Dermis microvascular lymphatic vessel endothelial cell (primary cell): ENCODE data around the gene SMIM36. TPM values are rescaled to one million over a fixed set of nuclear protein-coding genes. Genes with fewer than 3 reads are reported as not detected.
A peak's percentile ranks its signal among the peaks of the same experiment; 100 is the strongest.
"Not testable (repeated sequence)": the region's sequence is repeated elsewhere in the genome, so short reads cannot be mapped to it uniquely, and the experiment has no call there.

Experiments
- DNase-seq, 2 donors: peaks; one replicate each; pipeline versions ENCODE4 v3.0.0 to v3.0.0-alpha.2; 2010; ENCODE audit warnings: low read depth in 2 of 2
- total RNA-seq: library from RNA; depleted of rRNA; stranded (reverse); fragments of >200 nt; gene quantifications from 2 replicates; pipeline ENCODE4 v1.2.1, GENCODE V29; 2014

Gene SMIM36
- total RNA-seq, 1 donor from 2014 or later = not detected

DNA sequence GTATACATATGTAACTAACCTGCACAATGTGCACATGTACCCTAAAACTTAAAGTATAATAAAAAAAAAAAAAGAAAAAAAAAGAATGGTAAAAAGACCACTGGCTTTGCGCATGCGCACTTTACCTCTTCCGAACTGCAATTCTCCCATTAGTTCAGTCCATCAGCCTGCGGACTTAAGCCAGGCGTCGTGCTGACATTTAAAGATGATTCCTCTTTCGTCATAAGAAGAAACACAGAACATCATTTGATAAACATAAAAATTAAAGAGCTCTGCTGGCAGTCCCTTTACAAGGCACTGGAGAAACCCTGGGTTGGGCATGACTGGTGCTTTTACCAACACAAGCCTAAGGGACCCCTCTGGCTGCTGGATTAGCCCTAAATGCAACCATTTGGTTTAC, 3.6 kb downstream of the SMIM36 start:
- not testable (repeated sequence) for DNase-seq

DNA sequence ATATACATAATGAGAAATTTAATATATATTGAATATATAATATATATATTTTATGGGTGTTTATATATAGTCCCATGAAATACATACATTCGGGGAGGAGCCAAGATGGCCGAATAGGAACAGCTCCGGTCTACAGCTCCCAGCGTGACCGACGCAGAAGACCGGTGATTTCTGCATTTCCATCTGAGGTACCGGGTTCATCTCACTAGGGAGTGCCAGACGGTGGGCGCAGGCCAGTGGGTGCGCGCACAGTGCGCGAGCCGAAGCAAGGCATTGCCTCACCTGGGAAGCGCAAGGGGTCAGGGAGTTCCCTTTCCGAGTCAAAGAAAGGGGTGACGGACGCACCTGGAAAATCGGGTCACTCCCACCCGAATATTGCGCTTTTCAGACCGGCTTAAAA, 9.6 kb downstream of the SMIM36 start:
- DNase-seq = not testable (repeated sequence)

DNA sequence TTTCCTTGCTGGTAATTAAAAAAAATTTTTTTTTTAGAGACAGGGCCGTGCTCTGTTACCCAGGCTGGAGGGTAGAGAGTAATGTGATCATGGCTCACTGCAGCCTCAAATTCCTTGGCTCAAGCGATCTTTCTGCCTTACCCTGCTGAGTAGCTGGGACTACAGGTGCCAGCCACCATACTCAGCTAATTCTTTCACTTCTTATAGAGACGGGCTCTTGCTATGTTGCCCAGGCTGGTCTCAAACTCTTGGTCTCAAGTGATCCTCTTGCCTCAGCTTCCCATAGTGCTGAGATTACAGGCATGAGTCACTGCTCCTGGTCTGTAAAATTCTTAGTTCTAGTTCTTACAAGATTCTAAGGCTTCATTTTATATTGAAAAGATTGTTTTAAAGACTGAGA, 11.1 kb downstream of the SMIM36 start:
- DNase-seq = no peak

- DNase-seq = no peak
Observed at GRCh38 chr17:55496094-55496881, 15.0 kb downstream of the SMIM36 start.

DNA sequence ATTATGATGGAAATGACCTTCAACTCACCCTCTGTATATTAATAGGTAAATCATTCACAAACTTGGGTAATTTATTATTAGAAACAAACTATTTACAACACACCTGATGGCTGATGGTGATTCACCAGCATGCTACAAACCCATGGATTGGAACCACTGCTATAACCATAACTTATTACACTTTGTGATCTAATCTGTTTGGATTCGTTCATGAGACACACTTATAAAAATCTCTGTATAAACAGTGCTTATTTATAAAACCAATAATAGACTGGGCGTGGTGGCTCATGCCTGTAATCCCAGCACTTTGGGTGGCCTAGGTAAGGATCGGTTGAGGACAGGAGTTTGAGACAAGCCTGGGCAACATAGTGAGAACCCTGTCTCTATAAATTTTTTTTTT, 16.0 kb downstream of the SMIM36 start:
- DNase-seq = no peak

GRCh38 chr17:55492781-55493341, 18.4 kb downstream of the SMIM36 start:
- DNase-seq = no peak

GRCh38 chr17:55490376-55490775, 20.9 kb downstream of the SMIM36 start:
- no peak for DNase-seq

DNA sequence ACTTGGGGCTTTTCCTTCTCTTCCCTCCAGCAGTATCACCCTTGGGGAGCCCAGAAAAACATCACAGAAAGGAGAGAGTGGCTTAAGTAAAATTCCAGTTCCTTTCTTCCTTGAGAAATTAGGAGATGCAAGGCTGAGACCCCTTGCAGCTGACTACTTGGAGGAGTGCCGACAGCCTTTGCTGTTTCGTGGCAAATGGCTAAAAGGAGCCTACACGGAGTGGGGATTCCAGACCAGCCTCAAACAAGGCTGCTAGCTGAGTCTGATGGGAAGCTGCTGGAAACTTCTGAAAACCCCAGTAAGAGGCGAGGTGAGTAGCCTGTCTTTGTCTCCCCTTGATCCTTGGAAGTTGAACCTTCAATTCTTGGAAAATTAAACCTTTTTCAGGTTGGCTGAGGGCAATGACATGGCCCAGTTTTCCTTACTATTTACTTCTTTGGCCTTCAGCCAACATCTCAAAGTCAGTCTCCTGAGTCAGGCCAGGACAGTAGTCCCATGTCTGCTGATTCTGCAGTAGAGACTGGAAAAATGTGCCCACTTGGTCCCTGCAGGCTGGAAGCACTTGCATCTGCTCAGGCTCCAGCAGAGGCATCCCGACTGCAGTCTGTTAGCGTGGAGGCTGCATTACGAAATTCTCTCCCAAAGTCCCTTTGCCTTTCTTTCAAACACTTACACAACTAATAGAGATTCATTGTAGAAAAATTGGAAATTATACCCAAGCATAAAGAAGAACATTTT, 23.4 kb downstream of the SMIM36 start:
- no peak for DNase-seq

DNA sequence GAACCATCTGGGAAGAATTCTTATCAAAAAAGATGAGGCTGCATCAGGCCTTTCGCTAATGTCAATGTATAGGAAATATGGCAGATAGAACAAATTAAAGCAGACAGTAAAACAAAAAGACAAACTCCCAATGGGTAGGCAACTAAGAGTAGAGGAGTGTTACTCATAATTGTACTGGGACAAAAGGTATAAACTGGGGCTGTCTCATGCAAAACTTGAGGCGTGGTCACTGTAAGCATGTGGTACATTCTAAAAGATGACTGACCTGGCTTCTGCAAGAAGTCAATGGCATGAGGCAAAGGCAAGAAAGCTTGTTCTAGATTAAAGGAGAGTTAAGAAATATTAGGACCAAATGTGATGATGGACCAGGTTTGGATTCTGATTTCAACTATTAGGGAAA, 26.7 kb downstream of the SMIM36 start:
- no peak for DNase-seq

DNA sequence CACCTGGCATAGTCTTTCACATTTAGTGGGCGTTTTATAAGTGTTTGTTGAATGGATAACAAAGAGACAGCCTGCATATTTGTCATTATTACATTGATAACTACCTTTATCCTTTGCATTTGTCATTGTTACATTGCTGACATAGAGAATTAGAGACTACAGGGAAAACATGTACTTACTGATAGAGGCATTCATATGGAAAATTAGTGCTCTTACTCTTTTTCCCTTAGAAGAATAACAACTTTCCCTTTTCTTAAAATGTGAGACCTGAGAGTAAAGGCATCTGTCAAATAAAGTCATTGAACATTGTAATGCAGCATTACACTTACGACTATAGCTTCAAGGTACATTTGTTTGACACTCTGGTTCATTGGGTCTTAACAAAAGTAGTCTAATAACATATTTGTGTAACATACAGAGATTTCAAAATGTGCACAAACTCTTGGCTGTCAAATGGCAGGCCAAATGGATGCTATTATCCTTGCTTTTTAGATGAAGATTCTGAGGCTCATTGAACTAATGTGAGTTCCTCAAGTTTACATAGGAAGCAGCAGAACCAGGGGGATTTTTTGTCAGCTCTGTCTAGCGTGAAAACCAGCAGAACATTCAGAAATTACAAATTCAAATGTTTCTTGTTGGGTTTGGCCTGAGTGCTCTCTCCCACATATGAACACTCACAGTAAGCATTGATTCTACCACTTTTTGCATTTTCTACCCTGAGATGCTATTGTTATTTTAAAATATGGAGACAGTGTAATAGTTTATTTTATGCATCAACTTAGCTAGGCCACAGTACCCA, 28.5 kb downstream of the SMIM36 start:
- DNase-seq = no peak

- DNase-seq = no peak
Observed at GRCh38 chr17:55480631-55481315, 30.5 kb downstream of the SMIM36 start.

DNA sequence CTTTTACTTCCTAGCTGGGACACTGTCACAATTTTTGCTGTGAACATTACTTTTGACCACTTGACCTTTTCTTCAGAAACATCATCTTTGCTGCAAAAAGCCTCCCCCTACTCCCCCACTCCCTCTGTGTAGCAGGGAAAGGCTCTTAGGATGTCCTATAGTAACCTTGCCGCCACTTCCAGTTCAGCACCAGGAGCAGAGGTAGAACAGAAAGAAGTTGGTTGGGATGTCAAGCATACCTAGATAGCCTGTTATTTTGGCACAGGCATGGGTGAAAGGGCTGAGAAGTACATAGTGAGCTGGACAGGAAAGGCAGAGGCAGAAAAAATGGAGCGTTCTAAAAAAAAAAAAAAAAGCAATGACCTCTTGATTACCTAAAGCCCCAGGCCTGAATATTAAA, 31.3 kb downstream of the SMIM36 start:
- DNase-seq = no peak

- DNase-seq = no peak
Observed at GRCh38 chr17:55478971-55479370, 32.3 kb downstream of the SMIM36 start.

GRCh38 chr17:55466671-55467070, 44.6 kb downstream of the SMIM36 start:
- DNase-seq = no peak

GRCh38 chr17:55465771-55466170, 45.5 kb downstream of the SMIM36 start:
- DNase-seq = not testable (repeated sequence)

DNA sequence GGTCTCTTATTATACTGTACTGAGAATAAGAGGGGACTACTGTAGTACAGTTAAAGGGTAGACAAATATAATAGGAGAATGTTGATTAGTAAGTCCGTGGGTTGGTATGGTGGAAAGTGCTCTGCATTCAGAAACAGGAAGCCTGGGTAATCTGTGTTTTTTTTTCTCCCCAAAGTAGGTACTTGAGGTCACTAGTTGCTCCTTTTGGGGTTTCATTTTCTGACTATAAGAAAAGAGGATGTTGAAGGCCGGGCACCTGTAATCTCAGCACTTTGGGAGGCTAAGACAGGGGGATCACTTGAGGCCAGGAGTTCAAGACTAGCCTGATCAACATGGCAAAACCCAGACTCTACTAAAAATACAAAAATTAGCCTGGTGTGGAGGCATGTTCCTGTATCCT, 47.7 kb downstream of the SMIM36 start:
- no peak for DNase-seq

DNA sequence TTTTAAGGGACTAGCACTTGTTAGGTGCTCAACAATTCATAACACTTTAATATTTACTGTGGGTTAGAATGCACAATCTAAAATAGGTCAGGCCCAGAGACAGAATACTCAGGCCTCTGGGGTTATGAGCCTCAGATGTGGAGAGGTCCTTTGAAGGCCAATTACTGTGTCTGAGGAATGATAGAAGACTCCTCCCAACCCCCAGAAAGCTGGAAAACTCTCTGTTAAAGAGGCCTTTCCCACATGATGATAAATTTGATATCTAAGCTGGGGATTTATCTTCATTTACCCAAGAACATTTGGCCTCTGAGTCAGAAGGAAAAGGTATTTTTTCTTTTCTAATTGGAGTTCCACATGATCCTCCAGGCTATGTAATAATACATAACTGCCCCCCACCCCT, 48.5 kb downstream of the SMIM36 start:
- no peak for DNase-seq

DNA sequence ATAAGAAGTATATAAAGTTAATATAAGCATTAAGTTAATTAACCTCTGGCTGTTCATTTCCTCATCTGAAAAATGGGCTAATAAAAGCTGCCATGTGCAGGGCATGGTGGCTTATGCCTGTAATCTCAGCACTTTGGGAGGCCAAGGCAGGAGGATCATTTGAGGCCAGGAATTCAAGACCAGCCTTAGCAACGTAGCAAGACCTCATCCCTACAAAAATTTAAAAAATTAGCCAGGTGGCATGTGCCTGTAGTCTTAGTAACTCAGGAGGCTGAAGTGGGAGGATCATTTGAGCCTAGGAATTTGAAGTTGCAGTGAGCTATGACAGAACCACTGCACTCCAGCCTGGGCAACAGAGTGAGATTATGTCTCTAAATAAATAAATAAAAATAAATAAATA, 49.0 kb downstream of the SMIM36 start:
- no peak for DNase-seq

DNA sequence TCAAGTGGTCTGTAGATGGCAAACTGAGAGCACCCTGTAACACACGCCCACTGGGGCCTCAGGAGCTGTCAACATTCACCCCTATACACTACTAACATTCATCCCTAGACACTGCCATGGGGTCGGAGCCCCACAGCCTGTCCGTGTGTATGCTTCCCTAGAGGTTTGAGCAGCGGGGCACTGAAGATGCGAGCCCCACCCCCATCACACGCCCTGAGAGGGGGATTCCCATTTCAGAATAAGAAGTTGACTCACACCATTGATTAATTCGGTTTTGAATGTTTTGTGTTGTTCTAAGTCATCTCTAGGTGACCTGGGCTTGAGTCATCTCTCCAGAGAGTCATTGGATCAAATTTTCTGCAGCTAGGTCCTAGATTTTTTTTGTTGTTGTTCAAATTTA, 52.3 kb downstream of the SMIM36 start:
- DNase-seq = peak in 1 of 2 donors; percentile 30

- DNase-seq = peak in 1 of 2 donors; percentile 4
Observed at GRCh38 chr17:55458287-55458900, 52.9 kb downstream of the SMIM36 start.
